PFSK-1 (cell line): ENCODE measurements around the gene BLOC1S1.

Experiments used
- FOXP2 ChIP-seq: optimal IDR thresholded peaks from 2 replicates; pipeline ENCODE3; 2011; ENCODE audit warnings: borderline replicate concordance, control low read depth, inconsistent platforms; ENCODE audit not compliant: insufficient read depth; ENCODE audit errors: extremely low read length, extremely low read depth
- POLR2AphosphoS5 ChIP-seq: IDR thresholded peaks from 2 replicates; pipeline ENCODE4 v1.6.1; 2012; ENCODE audit warnings: low read depth, mild to moderate bottlenecking, control low read depth, low read length, moderate library complexity
- SIN3A ChIP-seq: IDR thresholded peaks from 2 replicates; pipeline ENCODE4 v1.6.1; 2012; ENCODE audit warnings: mild to moderate bottlenecking, low read length, moderate library complexity, borderline replicate concordance; ENCODE audit not compliant: insufficient read depth
- TAF1 ChIP-seq: IDR thresholded peaks from 2 replicates; pipeline ENCODE4 v1.6.1; 2012; ENCODE audit warnings: low read length, control low read depth, borderline replicate concordance; ENCODE audit not compliant: insufficient read depth
- TF ChIP-seq, protein P1 (sequence below), 2 experiments: IDR thresholded peaks; 2 replicates each; pipeline versions ENCODE4 v1.6.1 to v1.8.0; 2011 to 2012; ENCODE audit warnings: low read depth in 2 of 2, low read length in 2 of 2, control low read depth in 1 of 2, inconsistent platforms in 1 of 2, mild to moderate bottlenecking in 1 of 2, moderate library complexity in 1 of 2; ENCODE audit not compliant: insufficient read depth in 1 of 2

BLOC1S1 gene

DNA sequence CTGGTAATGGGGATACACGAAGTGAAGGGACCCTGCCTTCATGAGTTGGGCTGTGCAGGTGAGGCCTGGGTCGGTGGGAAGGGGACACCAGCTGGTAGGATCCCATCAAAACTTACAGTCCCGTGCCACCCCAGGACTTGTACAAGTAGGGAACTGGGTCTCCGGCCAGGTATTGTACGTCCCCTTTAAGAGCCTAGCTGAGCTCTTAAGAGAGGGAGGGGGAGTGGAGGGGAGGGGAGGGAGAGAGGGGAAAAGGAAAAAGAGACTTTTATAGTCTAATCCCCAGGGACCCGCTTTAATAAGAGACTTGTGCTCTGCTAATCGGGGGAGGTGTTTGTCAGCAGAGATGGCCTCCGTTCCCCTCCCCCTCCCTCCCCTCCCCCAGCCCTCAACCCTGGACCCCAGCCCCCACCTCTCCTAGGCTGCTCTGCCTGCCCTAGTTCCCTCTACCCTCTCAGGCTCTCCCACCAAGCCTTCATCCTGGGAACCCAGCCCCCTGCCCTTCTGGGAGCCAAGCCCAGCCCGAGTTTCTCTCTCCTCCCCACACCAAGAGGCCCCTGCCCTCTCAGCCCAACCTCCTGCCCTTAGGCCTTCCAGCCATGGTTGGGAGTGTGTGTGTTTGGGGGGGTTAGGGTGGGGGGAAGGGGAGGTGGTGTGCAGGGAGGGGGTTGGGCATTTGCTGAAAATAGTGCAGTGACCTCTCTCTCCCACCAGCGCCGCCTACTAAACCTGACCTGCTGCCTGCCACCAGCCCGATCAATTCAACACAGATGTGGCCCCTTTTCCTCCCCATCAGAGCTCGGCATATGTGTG is 29.7 kb downstream of the BLOC1S1 start:
- TF ChIP-seq, protein P1, sequence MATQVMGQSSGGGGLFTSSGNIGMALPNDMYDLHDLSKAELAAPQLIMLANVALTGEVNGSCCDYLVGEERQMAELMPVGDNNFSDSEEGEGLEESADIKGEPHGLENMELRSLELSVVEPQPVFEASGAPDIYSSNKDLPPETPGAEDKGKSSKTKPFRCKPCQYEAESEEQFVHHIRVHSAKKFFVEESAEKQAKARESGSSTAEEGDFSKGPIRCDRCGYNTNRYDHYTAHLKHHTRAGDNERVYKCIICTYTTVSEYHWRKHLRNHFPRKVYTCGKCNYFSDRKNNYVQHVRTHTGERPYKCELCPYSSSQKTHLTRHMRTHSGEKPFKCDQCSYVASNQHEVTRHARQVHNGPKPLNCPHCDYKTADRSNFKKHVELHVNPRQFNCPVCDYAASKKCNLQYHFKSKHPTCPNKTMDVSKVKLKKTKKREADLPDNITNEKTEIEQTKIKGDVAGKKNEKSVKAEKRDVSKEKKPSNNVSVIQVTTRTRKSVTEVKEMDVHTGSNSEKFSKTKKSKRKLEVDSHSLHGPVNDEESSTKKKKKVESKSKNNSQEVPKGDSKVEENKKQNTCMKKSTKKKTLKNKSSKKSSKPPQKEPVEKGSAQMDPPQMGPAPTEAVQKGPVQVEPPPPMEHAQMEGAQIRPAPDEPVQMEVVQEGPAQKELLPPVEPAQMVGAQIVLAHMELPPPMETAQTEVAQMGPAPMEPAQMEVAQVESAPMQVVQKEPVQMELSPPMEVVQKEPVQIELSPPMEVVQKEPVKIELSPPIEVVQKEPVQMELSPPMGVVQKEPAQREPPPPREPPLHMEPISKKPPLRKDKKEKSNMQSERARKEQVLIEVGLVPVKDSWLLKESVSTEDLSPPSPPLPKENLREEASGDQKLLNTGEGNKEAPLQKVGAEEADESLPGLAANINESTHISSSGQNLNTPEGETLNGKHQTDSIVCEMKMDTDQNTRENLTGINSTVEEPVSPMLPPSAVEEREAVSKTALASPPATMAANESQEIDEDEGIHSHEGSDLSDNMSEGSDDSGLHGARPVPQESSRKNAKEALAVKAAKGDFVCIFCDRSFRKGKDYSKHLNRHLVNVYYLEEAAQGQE (IDR thresholded peaks at IDR 0.05; ENCODE audit: insufficient read depth in 1 of 2, low read depth in 2 of 2, low read length in 2 of 2) = no peak

DNA sequence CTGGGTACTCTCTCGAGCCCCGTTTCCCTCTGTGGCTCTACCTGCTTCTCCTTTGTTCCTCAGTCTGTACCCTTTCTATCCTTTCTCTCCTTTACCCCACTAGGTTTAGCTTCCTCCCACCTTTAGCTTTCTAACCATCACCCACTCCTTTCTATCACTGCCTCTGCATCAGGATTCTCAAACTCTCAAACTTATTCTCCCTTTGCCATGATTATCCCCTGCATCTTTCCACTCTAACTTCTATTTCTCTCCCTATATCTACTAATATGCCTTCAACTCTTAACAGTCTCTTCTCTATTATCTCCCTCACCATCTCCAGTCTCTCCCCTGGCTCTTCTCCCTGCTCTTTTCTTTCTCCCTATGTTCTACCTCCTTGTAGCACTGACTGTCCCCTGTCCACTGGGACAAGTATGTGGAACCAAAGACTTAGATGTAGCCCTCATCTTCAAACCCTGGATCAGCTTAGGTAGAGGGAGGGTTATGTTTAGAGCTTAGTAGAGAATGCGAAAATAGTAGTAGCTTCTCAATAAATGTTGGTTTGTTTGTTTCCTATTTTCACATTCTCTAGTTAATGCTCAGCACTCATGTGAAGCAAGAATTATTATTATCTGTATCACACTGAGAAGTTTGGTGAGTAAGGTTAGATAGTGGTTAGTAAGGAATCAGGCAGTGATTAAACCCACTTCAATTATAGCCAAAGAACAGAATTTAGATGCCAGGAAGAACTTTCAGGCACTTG is 30.5 kb downstream of the BLOC1S1 start:
- TF ChIP-seq FOXP2 (no peak), TAF1 (no peak), POLR2AphosphoS5 (no peak), SIN3A (no peak)
- TF ChIP-seq, protein P1 (IDR thresholded peaks at IDR 0.05; ENCODE audit: insufficient read depth in 1 of 2, low read depth in 2 of 2, low read length in 2 of 2) = no peak

DNA sequence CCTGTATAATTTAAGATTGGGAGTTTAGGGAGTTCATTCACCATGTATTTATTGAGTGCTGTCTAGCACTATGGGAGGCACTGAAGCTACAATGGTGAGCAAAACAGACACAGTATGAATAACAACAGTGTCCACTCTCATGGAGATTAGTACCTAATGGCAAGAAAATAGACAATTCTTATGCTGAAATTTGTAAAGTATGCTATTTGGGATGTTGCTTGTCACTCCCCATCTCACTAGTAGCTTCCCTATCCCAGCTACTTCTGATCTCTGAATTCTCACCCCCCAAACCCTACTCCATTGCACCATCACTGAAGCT is 31.0 kb downstream of the BLOC1S1 start:
- TF ChIP-seq POLR2AphosphoS5 (no peak), TAF1 (no peak), SIN3A (no peak), FOXP2 (no peak)
- TF ChIP-seq, protein P1 (IDR thresholded peaks at IDR 0.05; ENCODE audit: insufficient read depth in 1 of 2, low read depth in 2 of 2, low read length in 2 of 2) = no peak

DNA sequence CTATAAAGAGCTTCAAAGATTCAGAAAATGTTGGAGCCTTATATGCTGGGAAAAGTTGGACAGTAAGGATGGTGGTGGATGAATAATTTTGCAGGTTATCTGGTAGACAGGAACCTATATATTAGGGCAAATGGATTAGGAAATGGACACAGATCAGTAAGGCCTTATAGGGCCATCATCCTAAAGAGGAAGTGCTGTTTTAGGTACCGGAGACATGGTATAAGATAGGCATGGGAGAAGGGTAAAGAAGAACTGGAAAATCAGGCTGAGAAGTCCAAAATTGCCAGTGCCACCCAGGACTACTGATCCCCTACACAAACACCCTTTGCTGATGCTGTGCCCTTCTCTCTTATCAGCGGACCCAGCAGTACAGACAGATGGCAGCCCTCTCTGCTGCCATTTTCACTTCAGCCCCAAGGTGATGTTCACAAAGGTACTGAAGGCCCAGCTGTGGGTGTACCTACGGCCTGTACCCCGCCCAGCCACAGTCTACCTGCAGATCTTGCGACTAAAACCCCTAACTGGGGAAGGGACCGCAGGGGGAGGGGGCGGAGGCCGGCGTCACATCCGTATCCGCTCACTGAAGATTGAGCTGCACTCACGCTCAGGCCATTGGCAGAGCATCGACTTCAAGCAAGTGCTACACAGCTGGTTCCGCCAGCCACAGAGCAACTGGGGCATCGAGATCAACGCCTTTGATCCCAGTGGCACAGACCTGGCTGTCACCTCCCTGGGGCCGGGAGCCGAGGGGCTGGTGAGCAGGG is 32.6 kb downstream of the BLOC1S1 start:
- TF ChIP-seq, protein P1 (IDR thresholded peaks at IDR 0.05; ENCODE audit: insufficient read depth in 1 of 2, low read depth in 2 of 2, low read length in 2 of 2) = no peak
- no peak for TF ChIP-seq TAF1
- no peak for TF ChIP-seq POLR2AphosphoS5
- TF ChIP-seq SIN3A = no peak
- TF ChIP-seq FOXP2 = no peak

DNA sequence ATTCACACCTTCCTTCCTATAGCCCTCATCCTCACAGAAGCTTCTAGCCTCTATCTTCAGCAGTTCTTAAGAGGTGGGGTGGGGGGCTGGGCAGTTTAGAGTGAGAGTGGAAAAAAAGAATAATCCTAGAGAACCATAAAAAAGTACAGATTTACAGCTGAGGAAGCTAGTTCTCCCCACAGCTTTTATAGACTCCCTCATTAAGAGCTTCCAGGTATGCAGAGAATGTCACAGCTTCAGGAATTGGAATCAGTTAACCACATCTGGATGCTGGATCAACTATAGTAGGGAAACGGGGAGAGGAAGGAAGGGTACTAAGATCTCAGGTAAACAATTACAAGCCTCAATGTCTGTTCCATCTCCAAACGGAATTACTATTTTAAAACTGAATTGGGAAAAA is 39.4 kb downstream of the BLOC1S1 start:
- TF ChIP-seq POLR2AphosphoS5 (no peak), TAF1 (no peak), FOXP2 (no peak), SIN3A (no peak)
- TF ChIP-seq, protein P1 (IDR thresholded peaks at IDR 0.05; ENCODE audit: insufficient read depth in 1 of 2, low read depth in 2 of 2, low read length in 2 of 2) = no peak
